Measurements from ENCODE around the gene PLEKHH1.

- TF ChIP-seq CTCF (IDR thresholded peaks at IDR 0.05; ENCODE audit: low read depth, low read length, poor library complexity, severe bottlenecking) (no peak), EZH2phosphoT487 (IDR thresholded peaks at IDR 0.05; ENCODE audit: borderline replicate concordance, low read length) (no peak)
Measured at GRCh38 chr14:67500981-67501380, 32.1 kb upstream of the PLEKHH1 start.

Measured in DOHH2 (cell line).